ENCODE results near the gene DTWD2. TPM values are rescaled to one million over a fixed set of nuclear protein-coding genes. Genes with fewer than 3 reads are reported as not detected.
"Not testable (repeated sequence)": the region's sequence is repeated elsewhere in the genome, so short reads cannot be mapped to it uniquely, and the experiment has no call there.

The DTWD2 gene
- total RNA-seq, 1 experiment from 2014 or later, result 10.0 TPM

DNA sequence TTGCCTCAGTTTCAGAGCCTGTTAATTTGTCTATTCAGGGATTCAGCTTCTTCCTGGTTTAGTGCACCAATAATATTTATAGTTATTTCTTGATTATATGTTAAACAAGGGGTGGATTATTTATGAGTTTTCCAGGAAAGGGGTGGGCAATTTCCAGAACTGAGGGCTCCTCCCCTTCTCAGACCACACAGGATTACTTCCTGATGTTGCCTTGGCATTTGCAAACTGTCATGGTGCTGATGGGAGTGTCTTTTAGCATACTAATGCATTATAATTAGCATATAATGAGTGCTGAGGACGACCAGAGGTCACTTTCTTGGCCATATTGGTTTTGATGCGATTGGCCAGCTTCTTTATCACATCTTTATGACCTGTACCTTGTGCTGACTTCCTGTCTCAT lies 6.2 kb upstream of the DTWD2 start:
- Histone ChIP-seq H3K36me3 (ENCODE audit: control insufficient read depth, insufficient read depth, low read length) (no peaks in the 10 kb centered on the region), H3K4me1 (ENCODE audit: control insufficient read depth, insufficient read depth, low read length) (no peaks in the 10 kb centered on the region), H3K27me3 (ENCODE audit: control insufficient read depth, insufficient read depth, low read length) (no peaks in the 10 kb centered on the region), H3K4me3 (ENCODE audit: low read depth in 2 of 2, low read length in 2 of 2) (no peak overlapping the region), H3K27ac (ENCODE audit: low read length) (no peak overlapping the region), H3K9me3 (ENCODE audit: control insufficient read depth, insufficient read depth, low read depth, low read length) (peaks cover 5% of the 10 kb centered on the region; the same call in 1 of the 2 replicates)
- no TSS peak for BruUV-seq (replicated peaks)
- in situ Hi-C loops (cut with HindIII; ENCODE audit: low pct_unique_long_range_greater_than_20kb, low sequenced_read_pairs), result no loop called here
- intact Hi-C loops (cut with micrococcal nuclease; ENCODE audit: unreplicated experiment), result no loop called here
- ChIA-PET CTCF (no interaction called here), POLR2A (no interaction called here)
- TF ChIP-seq SIN3A (IDR thresholded peaks at IDR 0.05; ENCODE audit: borderline replicate concordance, insufficient read depth, low read depth, low read length) (no peak), TCF7L2 (IDR thresholded peaks at IDR 0.05; ENCODE audit: low read depth, low read length) (no peak), POLR2AphosphoS5 (IDR thresholded peaks at IDR 0.05; ENCODE audit: low read depth, low read length) (no peak)
- TF ChIP-seq, protein P1, sequence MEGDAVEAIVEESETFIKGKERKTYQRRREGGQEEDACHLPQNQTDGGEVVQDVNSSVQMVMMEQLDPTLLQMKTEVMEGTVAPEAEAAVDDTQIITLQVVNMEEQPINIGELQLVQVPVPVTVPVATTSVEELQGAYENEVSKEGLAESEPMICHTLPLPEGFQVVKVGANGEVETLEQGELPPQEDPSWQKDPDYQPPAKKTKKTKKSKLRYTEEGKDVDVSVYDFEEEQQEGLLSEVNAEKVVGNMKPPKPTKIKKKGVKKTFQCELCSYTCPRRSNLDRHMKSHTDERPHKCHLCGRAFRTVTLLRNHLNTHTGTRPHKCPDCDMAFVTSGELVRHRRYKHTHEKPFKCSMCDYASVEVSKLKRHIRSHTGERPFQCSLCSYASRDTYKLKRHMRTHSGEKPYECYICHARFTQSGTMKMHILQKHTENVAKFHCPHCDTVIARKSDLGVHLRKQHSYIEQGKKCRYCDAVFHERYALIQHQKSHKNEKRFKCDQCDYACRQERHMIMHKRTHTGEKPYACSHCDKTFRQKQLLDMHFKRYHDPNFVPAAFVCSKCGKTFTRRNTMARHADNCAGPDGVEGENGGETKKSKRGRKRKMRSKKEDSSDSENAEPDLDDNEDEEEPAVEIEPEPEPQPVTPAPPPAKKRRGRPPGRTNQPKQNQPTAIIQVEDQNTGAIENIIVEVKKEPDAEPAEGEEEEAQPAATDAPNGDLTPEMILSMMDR (IDR thresholded peaks at IDR 0.05), result no peak
- ATAC-seq (no peak), DNase-seq (ENCODE audit: low read depth, low spot score) (no peak)

- BruUV-seq (replicated peaks); ATAC-seq; in situ Hi-C loops (cut with HindIII; ENCODE audit: low pct_unique_long_range_greater_than_20kb, low sequenced_read_pairs): not testable (repeated sequence)
Measured at GRCh38 chr5:118993118-118993517, 4.8 kb upstream of the DTWD2 start.

GRCh38 chr5:118992055-118992454 lies 3.7 kb upstream of the DTWD2 start:
- DNase-seq (ENCODE audit: low read depth, low spot score); H3K4me3 ChIP-seq (ENCODE audit: low read depth in 2 of 2, low read length in 2 of 2); H3K27ac ChIP-seq (ENCODE audit: low read length); H3K27me3 ChIP-seq (ENCODE audit: control insufficient read depth, insufficient read depth, low read length); BruUV-seq (replicated peaks); CTCF ChIA-PET; POLR2A ChIA-PET; H3K9me3 ChIP-seq (ENCODE audit: control insufficient read depth, insufficient read depth, low read depth, low read length); intact Hi-C loops (cut with micrococcal nuclease; ENCODE audit: unreplicated experiment); H3K36me3 ChIP-seq (ENCODE audit: control insufficient read depth, insufficient read depth, low read length); H3K4me1 ChIP-seq (ENCODE audit: control insufficient read depth, insufficient read depth, low read length); ATAC-seq; in situ Hi-C loops (cut with HindIII; ENCODE audit: low pct_unique_long_range_greater_than_20kb, low sequenced_read_pairs): not testable (repeated sequence)

More at GRCh38 chr5:118993118-118993517, 4.8 kb upstream of the DTWD2 start:
- H3K4me1 ChIP-seq (ENCODE audit: control insufficient read depth, insufficient read depth, low read length); H3K9me3 ChIP-seq (ENCODE audit: control insufficient read depth, insufficient read depth, low read depth, low read length); intact Hi-C loops (cut with micrococcal nuclease; ENCODE audit: unreplicated experiment); CTCF ChIA-PET; H3K27ac ChIP-seq (ENCODE audit: low read length); POLR2A ChIA-PET; H3K36me3 ChIP-seq (ENCODE audit: control insufficient read depth, insufficient read depth, low read length); DNase-seq (ENCODE audit: low read depth, low spot score); H3K4me3 ChIP-seq (ENCODE audit: low read depth in 2 of 2, low read length in 2 of 2); H3K27me3 ChIP-seq (ENCODE audit: control insufficient read depth, insufficient read depth, low read length): not testable (repeated sequence)

- CTCF ChIA-PET, result no interaction called here
- TF ChIP-seq SIN3A (IDR thresholded peaks at IDR 0.05; ENCODE audit: borderline replicate concordance, insufficient read depth, low read depth, low read length) (no peak), POLR2AphosphoS5 (IDR thresholded peaks at IDR 0.05; ENCODE audit: low read depth, low read length) (no peak), TCF7L2 (IDR thresholded peaks at IDR 0.05; ENCODE audit: low read depth, low read length) (no peak)
- TF ChIP-seq, protein P2, sequence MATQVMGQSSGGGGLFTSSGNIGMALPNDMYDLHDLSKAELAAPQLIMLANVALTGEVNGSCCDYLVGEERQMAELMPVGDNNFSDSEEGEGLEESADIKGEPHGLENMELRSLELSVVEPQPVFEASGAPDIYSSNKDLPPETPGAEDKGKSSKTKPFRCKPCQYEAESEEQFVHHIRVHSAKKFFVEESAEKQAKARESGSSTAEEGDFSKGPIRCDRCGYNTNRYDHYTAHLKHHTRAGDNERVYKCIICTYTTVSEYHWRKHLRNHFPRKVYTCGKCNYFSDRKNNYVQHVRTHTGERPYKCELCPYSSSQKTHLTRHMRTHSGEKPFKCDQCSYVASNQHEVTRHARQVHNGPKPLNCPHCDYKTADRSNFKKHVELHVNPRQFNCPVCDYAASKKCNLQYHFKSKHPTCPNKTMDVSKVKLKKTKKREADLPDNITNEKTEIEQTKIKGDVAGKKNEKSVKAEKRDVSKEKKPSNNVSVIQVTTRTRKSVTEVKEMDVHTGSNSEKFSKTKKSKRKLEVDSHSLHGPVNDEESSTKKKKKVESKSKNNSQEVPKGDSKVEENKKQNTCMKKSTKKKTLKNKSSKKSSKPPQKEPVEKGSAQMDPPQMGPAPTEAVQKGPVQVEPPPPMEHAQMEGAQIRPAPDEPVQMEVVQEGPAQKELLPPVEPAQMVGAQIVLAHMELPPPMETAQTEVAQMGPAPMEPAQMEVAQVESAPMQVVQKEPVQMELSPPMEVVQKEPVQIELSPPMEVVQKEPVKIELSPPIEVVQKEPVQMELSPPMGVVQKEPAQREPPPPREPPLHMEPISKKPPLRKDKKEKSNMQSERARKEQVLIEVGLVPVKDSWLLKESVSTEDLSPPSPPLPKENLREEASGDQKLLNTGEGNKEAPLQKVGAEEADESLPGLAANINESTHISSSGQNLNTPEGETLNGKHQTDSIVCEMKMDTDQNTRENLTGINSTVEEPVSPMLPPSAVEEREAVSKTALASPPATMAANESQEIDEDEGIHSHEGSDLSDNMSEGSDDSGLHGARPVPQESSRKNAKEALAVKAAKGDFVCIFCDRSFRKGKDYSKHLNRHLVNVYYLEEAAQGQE (IDR thresholded peaks at IDR 0.05; ENCODE audit: insufficient read depth in 1 of 2, low read depth in 2 of 2, low read length in 1 of 2), result no peak
- TF ChIP-seq, protein P1 (IDR thresholded peaks at IDR 0.05), result no peak
- in situ Hi-C loops (cut with HindIII; ENCODE audit: low pct_unique_long_range_greater_than_20kb, low sequenced_read_pairs), result no loop called here
- Histone ChIP-seq H3K9me3 (ENCODE audit: control insufficient read depth, insufficient read depth, low read depth, low read length) (no peaks in the 10 kb centered on the region), H3K4me1 (ENCODE audit: control insufficient read depth, insufficient read depth, low read length) (no peaks in the 10 kb centered on the region; the same call in 1 of the 2 replicates), H3K27ac (ENCODE audit: low read length) (no peak overlapping the region), H3K4me3 (ENCODE audit: low read depth in 2 of 2, low read length in 2 of 2) (no peak overlapping the region), H3K27me3 (ENCODE audit: control insufficient read depth, insufficient read depth, low read length) (no peaks in the 10 kb centered on the region), H3K36me3 (ENCODE audit: control insufficient read depth, insufficient read depth, low read length) (no peaks in the 10 kb centered on the region)
- ATAC-seq (no peak), DNase-seq (ENCODE audit: low read depth, low spot score) (no peak)
- POLR2A ChIA-PET, result no interaction called here
- intact Hi-C loops (cut with micrococcal nuclease; ENCODE audit: unreplicated experiment), result no loop called here
- BruUV-seq (replicated peaks), result no TSS peak
Measured at GRCh38 chr5:118990582-118990981, 2.2 kb upstream of the DTWD2 start.
